Keratinocyte (primary cell): Measurements from ENCODE around the gene CYP4A22.
"Not testable (repeated sequence)": the region's sequence is repeated elsewhere in the genome, so short reads cannot be mapped to it uniquely, and the experiment has no call there.

ENCODE experiments used
- EZH2 ChIP-seq: IDR thresholded peaks from one replicate; pipeline ENCODE4 v1.6.1; 2012; ENCODE audit warnings: inconsistent platforms, mild to moderate bottlenecking, low read length, moderate library complexity
- TF ChIP-seq, protein P1 (sequence below), 3 experiments: IDR thresholded peaks in 1 of 3; conservative IDR thresholded peaks in 1 of 3; optimal IDR thresholded peaks in 1 of 3; 2 replicates in 2 of 3; 3 replicates in 1 of 3; pipeline versions ENCODE3 to v1.5.1; 2011; ENCODE audit warnings: low read length in 3 of 3, mild to moderate bottlenecking in 3 of 3, moderate library complexity in 2 of 3, control low read depth in 1 of 3, inconsistent platforms in 1 of 3; ENCODE audit not compliant: insufficient read depth in 2 of 3; ENCODE audit errors: extremely low read depth in 1 of 3

DNA sequence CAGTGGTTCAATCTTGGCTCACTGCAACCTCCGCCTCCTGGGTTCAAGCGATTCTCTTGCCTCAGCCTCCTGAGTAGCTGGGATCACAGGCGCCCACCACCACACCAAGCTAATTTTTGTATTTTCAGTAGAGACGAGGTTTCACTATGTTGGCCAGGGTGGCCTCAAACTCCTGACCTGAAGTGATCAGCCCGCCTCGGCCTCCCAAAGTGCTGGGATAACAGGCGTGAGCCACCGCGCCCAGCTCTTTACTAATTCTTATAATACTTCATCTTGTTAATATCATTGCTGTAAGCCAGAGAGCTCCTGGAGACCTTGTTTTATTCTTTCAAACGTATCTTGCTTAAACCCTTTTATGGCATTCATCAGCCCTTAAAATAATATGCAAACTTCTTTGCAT lies 56.3 kb downstream of the CYP4A22 start:
- TF ChIP-seq, protein P1, sequence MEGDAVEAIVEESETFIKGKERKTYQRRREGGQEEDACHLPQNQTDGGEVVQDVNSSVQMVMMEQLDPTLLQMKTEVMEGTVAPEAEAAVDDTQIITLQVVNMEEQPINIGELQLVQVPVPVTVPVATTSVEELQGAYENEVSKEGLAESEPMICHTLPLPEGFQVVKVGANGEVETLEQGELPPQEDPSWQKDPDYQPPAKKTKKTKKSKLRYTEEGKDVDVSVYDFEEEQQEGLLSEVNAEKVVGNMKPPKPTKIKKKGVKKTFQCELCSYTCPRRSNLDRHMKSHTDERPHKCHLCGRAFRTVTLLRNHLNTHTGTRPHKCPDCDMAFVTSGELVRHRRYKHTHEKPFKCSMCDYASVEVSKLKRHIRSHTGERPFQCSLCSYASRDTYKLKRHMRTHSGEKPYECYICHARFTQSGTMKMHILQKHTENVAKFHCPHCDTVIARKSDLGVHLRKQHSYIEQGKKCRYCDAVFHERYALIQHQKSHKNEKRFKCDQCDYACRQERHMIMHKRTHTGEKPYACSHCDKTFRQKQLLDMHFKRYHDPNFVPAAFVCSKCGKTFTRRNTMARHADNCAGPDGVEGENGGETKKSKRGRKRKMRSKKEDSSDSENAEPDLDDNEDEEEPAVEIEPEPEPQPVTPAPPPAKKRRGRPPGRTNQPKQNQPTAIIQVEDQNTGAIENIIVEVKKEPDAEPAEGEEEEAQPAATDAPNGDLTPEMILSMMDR (optimal IDR thresholded peaks at IDR 0.05 in 1 of 3, IDR thresholded peaks at IDR 0.05 in 1 of 3, conservative IDR thresholded peaks at IDR 0.05 in 1 of 3; ENCODE audit: extremely low read depth in 1 of 3, insufficient read depth in 2 of 3, low read length in 3 of 3): not testable (repeated sequence)
- TF ChIP-seq EZH2: not testable (repeated sequence)
